Activated gamma-delta T cell treated with anti-CD3 and anti-CD28 coated beads, Interleukin-2, amount 50 U/mL, for 16 hours (primary cell): Measurements from ENCODE around the gene OPRM1.

Experiments
- DNase-seq: peaks from one replicate; pipeline ENCODE4 v3.0.0-alpha.2; 2020; ENCODE audit warnings: low read depth

OPRM1 gene

GRCh38 chr6:154206141-154206540 is 167.1 kb downstream of the OPRM1 start:
- no peak for DNase-seq

- DNase-seq = no peak
Measured at GRCh38 chr6:154206996-154207395, 168.0 kb downstream of the OPRM1 start.

- DNase-seq = no peak
Measured at GRCh38 chr6:154209555-154209954, 170.5 kb downstream of the OPRM1 start.

- DNase-seq = no peak
Measured at GRCh38 chr6:154210678-154211077, 171.6 kb downstream of the OPRM1 start.

- no peak for DNase-seq
Measured at GRCh38 chr6:154213782-154214181, 174.7 kb downstream of the OPRM1 start.

GRCh38 chr6:154218301-154218700 is 179.3 kb downstream of the OPRM1 start:
- DNase-seq = no peak

- no peak for DNase-seq
Measured at GRCh38 chr6:154218787-154219186, 179.7 kb downstream of the OPRM1 start.

GRCh38 chr6:154219250-154219649 is 180.2 kb downstream of the OPRM1 start:
- DNase-seq = no peak

GRCh38 chr6:154222716-154223115 is 183.7 kb downstream of the OPRM1 start:
- no peak for DNase-seq

GRCh38 chr6:154223296-154223695 is 184.3 kb downstream of the OPRM1 start:
- no peak for DNase-seq

GRCh38 chr6:154226461-154226860 is 187.4 kb downstream of the OPRM1 start:
- DNase-seq = no peak

GRCh38 chr6:154227862-154228520 is 189.0 kb downstream of the OPRM1 start:
- no peak for DNase-seq

GRCh38 chr6:154228521-154228905 is 189.5 kb downstream of the OPRM1 start:
- DNase-seq = no peak

GRCh38 chr6:154229786-154230185 is 190.7 kb downstream of the OPRM1 start:
- no peak for DNase-seq

- DNase-seq = no peak
Measured at GRCh38 chr6:154230393-154230792, 191.4 kb downstream of the OPRM1 start.

- no peak for DNase-seq
Measured at GRCh38 chr6:154230910-154231595, 192.0 kb downstream of the OPRM1 start.

GRCh38 chr6:154232013-154232910 is 193.2 kb downstream of the OPRM1 start:
- no peak for DNase-seq

GRCh38 chr6:154233383-154233782 is 194.3 kb downstream of the OPRM1 start:
- DNase-seq = no peak

GRCh38 chr6:154234019-154234772 is 195.2 kb downstream of the OPRM1 start:
- DNase-seq = no peak

GRCh38 chr6:154236646-154237301 is 197.7 kb downstream of the OPRM1 start:
- DNase-seq = no peak

GRCh38 chr6:154238831-154239230 is 199.8 kb downstream of the OPRM1 start:
- DNase-seq = no peak

GRCh38 chr6:154239392-154239791 is 200.4 kb downstream of the OPRM1 start:
- no peak for DNase-seq
